Gastroesophageal sphincter (tissue), 3 donors: Measurements from ENCODE around the gene RFC2.
"Not testable (repeated sequence)": the region's sequence is repeated elsewhere in the genome, so short reads cannot be mapped to it uniquely, and the experiment has no call there.

Experiments used
- CTCF ChIP-seq, 4 experiments: fragments of 200-600 bp in 2 of 4; fragments of 450-650 bp in 2 of 4; sonication (generic) in 1 of 4; IDR thresholded peaks; one replicate each; pipeline ENCODE4 v1.5.1; 2017 to 2019; ENCODE audit warnings: antibody characterized with exemption in 4 of 4, mild to moderate bottlenecking in 2 of 4, moderate library complexity in 2 of 4
- EP300 ChIP-seq: sonication (generic); formaldehyde crosslinking; IDR thresholded peaks from one replicate; pipeline ENCODE4 v1.6.1; 2017; ENCODE audit warnings: antibody characterized with exemption, mild to moderate bottlenecking

- TF ChIP-seq CTCF (IDR thresholded peaks at IDR 0.05); EP300: not testable (repeated sequence)
Measured at GRCh38 chr7:74249058-74249457, 5.1 kb downstream of the RFC2 start.
